GM12878 (cell line): ENCODE measurements around the gene ZNF816.

Source experiments
- SIN3A ChIP-seq: IDR thresholded peaks from 2 replicates; pipeline ENCODE4 v1.6.1; 2012; ENCODE audit warnings: low read depth, low read length, improper control_type of control experiment
- SMC3 ChIP-seq: IDR thresholded peaks from 2 replicates; pipeline ENCODE4 v1.6.1; 2011; ENCODE audit warnings: low read length, improper control_type of control experiment, borderline replicate concordance

DNA sequence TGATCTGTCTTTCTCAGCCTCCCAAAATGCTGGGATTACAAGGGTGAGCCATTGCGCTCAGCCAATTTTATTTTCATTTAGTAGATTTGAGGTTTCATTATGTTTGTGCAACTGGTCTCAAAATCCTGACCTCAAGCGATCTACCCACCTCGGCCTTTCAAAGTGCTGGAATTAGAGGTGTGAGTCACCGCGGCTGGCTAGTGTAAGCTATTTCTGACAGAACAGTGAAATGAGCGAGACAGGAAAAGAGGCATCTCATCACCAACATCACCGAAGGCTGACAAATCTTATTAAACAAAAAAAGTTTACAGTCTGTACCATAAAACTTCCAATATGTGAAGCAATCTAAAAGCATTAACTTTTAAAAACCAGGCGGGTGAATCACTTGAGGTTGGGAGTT is 27.2 kb downstream of the ZNF816 start:
- TF ChIP-seq SMC3 (no peak), SIN3A (no peak)
